BLaER1 treated with 17β-estradiol and CSF1 and Interleukin-3, amounts not matched to agents 10 nM and 100 nM (cell line): ENCODE measurements around the gene KIF23.

Experiments used
- H3K27ac ChIP-seq, 11 experiments: shearing (Covaris generic); formaldehyde crosslinking; 2 replicates each; pipeline ENCODE4 v1.8.1; 2022
- H3K27me3 ChIP-seq, 11 experiments: shearing (Covaris generic); formaldehyde crosslinking; 2 replicates each; pipeline ENCODE4 v1.8.1; 2022
- H3K36me3 ChIP-seq, 11 experiments: shearing (Covaris generic); formaldehyde crosslinking; 2 replicates each; pipeline ENCODE4 v1.8.1; 2022
- H3K4me1 ChIP-seq, 10 experiments: shearing (Covaris generic); formaldehyde crosslinking; 2 replicates each; pipeline ENCODE4 v1.8.1; 2022
- H3K4me2 ChIP-seq, 11 experiments: shearing (Covaris generic); formaldehyde crosslinking; 2 replicates each; pipeline ENCODE4 v1.8.1; 2022
- H3K4me3 ChIP-seq, 10 experiments: shearing (Covaris generic); formaldehyde crosslinking; 2 replicates each; pipeline ENCODE4 v1.8.1; 2022
- H3K9ac ChIP-seq, 11 experiments: shearing (Covaris generic); formaldehyde crosslinking; 2 replicates each; pipeline ENCODE4 v1.8.1; 2022
- H3K9me3 ChIP-seq, 11 experiments: shearing (Covaris generic); formaldehyde crosslinking; replicated peaks in 1 of 11; 2 replicates each; pipeline ENCODE4 v1.8.1; 2022
- H4K20me1 ChIP-seq, 11 experiments: shearing (Covaris generic); formaldehyde crosslinking; 2 replicates each; pipeline ENCODE4 v1.8.1; 2022
- Cebpa-rat ChIP-seq, 11 experiments: shearing (Covaris generic); IDR thresholded peaks; 2 replicates each; pipeline ENCODE4 v1.8.1; 2022

The KIF23 gene

GRCh38 chr15:69384626-69385598 lies 29.2 kb upstream of the KIF23 start:
- no peak overlapping the region for H3K4me3 ChIP-seq
- no peaks in the 10 kb centered on the region for H3K36me3 ChIP-seq
- H3K9me3 ChIP-seq = no peaks in the 10 kb centered on the region
- no peak overlapping the region for H3K9ac ChIP-seq
- no peaks in the 10 kb centered on the region for H3K27me3 ChIP-seq
- no peaks in the 10 kb centered on the region; a peak in 1 of 22 replicates for H4K20me1 ChIP-seq
- H3K4me2 ChIP-seq = no peak overlapping the region
- no peak overlapping the region for H3K27ac ChIP-seq
- H3K4me1 ChIP-seq = no peaks in the 10 kb centered on the region
- no peak for TF ChIP-seq Cebpa-rat (IDR thresholded peaks at IDR 0.05)

DNA sequence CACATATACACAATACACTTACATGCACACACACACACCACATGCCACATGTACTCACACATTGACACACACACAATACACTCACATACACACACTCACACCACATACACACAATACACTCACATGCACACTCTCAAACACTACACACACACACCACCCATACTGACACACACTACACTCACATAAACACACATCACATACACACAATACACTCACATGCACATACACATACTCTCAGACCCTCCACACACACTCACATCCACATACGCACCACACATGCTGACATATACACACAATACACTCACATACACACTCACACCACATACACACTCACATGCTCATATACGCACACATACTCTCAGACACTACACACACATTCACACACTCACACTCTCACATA lies 28.3 kb upstream of the KIF23 start:
- no peaks in the 10 kb centered on the region for H3K36me3 ChIP-seq
- no peak overlapping the region for H3K4me2 ChIP-seq
- no peak overlapping the region for H3K9ac ChIP-seq
- H3K27me3 ChIP-seq = no peaks in the 10 kb centered on the region
- no peaks in the 10 kb centered on the region for H3K9me3 ChIP-seq
- H3K4me3 ChIP-seq = no peak overlapping the region
- TF ChIP-seq Cebpa-rat (IDR thresholded peaks at IDR 0.05) = no peak
- H3K27ac ChIP-seq = no peak overlapping the region
- no peaks in the 10 kb centered on the region; a peak in 1 of 22 replicates for H4K20me1 ChIP-seq
- H3K4me1 ChIP-seq = no peaks in the 10 kb centered on the region

GRCh38 chr15:69386284-69386683 lies 27.9 kb upstream of the KIF23 start:
- no peaks in the 10 kb centered on the region for H3K36me3 ChIP-seq
- H3K4me3 ChIP-seq = no peak overlapping the region
- no peaks in the 10 kb centered on the region; a peak in 1 of 22 replicates for H4K20me1 ChIP-seq
- H3K27ac ChIP-seq = no peak overlapping the region
- TF ChIP-seq Cebpa-rat (IDR thresholded peaks at IDR 0.05) = no peak
- no peaks in the 10 kb centered on the region for H3K4me1 ChIP-seq
- no peaks in the 10 kb centered on the region for H3K9me3 ChIP-seq
- H3K9ac ChIP-seq = no peak overlapping the region
- H3K27me3 ChIP-seq = no peaks in the 10 kb centered on the region
- H3K4me2 ChIP-seq = no peak overlapping the region

- Histone ChIP-seq H3K4me2 (no peak overlapping the region), H3K9me3 (no peaks in the 10 kb centered on the region), H3K27me3 (no peaks in the 10 kb centered on the region), H3K36me3 (no peaks in the 10 kb centered on the region), H4K20me1 (no peaks in the 10 kb centered on the region; a peak in 1 of 22 replicates), H3K4me3 (no peak overlapping the region), H3K4me1 (no peaks in the 10 kb centered on the region), H3K9ac (no peak overlapping the region), H3K27ac (no peak overlapping the region)
- no peak for TF ChIP-seq Cebpa-rat (IDR thresholded peaks at IDR 0.05)
Observed at GRCh38 chr15:69388260-69388705, 25.9 kb upstream of the KIF23 start.

DNA sequence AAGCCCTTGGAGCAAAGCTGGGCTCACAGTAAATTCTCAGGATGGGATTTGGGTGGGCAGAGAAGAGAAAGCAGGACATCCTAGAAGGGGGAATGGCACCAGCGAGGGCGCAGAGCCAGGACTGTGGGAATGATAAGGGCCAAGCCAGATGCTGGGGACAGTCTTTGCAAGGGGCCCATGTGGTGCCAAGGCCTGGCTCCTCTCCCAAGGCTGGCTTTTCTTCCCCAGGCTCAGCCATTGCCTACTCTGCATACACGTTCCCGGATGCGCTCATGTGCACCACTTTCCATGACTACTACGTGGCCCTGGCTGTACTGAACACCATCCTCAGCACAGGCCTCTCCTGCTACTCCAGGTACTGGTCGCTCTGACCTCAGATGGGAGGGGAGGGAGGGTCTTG lies 24.7 kb upstream of the KIF23 start:
- H3K4me1 ChIP-seq = peaks cover 0 to 11% (median 8%) of the 10 kb centered on the region in 10 experiments; a peak in 10 of 20 replicates
- H3K27ac ChIP-seq = no peak overlapping the region
- H3K4me2 ChIP-seq = no peak overlapping the region
- no peak overlapping the region for H3K4me3 ChIP-seq
- no peaks in the 10 kb centered on the region for H3K9me3 ChIP-seq
- H3K36me3 ChIP-seq = no peaks in the 10 kb centered on the region
- H3K27me3 ChIP-seq = no peaks in the 10 kb centered on the region
- no peak overlapping the region for H3K9ac ChIP-seq
- no peak for TF ChIP-seq Cebpa-rat (IDR thresholded peaks at IDR 0.05)
- no peaks in the 10 kb centered on the region; a peak in 1 of 22 replicates for H4K20me1 ChIP-seq

- no peak overlapping the region for H3K4me3 ChIP-seq
- H3K4me2 ChIP-seq = no peak overlapping the region
- H3K9ac ChIP-seq = no peak overlapping the region
- H3K27ac ChIP-seq = no peak overlapping the region
- H3K4me1 ChIP-seq = peaks cover 0 to 18% (median 9%) of the 10 kb centered on the region in 10 experiments; a peak in 10 of 20 replicates
- H4K20me1 ChIP-seq = peaks cover 0 to 6% (median 0%) of the 10 kb centered on the region in 11 experiments; a peak in 1 of 22 replicates
- no peaks in the 10 kb centered on the region for H3K27me3 ChIP-seq
- no peaks in the 10 kb centered on the region for H3K36me3 ChIP-seq
- no peaks in the 10 kb centered on the region for H3K9me3 ChIP-seq
- no peak for TF ChIP-seq Cebpa-rat (IDR thresholded peaks at IDR 0.05)
Observed at GRCh38 chr15:69390575-69390974, 23.6 kb upstream of the KIF23 start.

DNA sequence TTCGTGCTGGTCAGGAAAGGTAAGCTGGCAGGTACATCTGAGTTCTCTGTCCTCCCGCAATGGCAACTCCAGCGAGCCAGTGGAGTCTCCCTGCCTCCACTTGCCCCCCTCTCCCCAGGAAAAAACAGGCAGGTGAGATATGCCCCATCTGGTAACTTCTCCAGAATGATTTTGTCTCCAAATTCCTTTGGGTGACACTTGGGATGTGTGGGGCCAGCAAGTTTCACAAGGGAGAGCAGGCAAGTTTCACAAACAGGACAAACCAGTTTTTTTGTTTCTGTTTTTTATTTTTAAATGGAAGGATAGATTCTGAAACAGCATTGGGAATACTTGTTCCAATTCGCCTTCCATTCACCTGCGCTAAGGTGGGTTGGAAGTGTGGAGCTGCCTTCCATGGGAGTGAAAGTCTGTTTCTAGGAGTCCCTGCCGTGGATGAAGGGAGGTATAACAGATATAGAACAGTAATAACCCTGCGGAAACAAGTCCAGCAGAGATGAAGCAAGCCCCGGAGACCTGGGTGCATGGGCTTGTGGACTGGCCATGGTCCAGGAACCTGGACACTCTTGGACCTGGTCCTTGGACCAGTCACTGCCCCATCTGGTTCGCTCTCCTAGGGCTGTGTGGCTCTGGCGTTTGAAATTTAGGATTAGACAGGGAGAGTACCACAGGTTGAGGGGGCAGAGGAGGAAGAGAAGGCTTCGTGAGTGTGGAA lies 22.9 kb upstream of the KIF23 start:
- no peak overlapping the region for H3K4me3 ChIP-seq
- no peak for TF ChIP-seq Cebpa-rat (IDR thresholded peaks at IDR 0.05)
- H4K20me1 ChIP-seq = peaks cover 0 to 6% (median 0%) of the 10 kb centered on the region in 11 experiments; a peak in 1 of 22 replicates
- peaks cover 0 to 18% (median 9%) of the 10 kb centered on the region in 10 experiments; a peak in 10 of 20 replicates for H3K4me1 ChIP-seq
- H3K27me3 ChIP-seq = no peaks in the 10 kb centered on the region
- no peak overlapping the region for H3K27ac ChIP-seq
- no peaks in the 10 kb centered on the region for H3K9me3 ChIP-seq
- H3K36me3 ChIP-seq = no peaks in the 10 kb centered on the region
- no peak overlapping the region for H3K9ac ChIP-seq
- H3K4me2 ChIP-seq = no peak overlapping the region

- H3K9me3 ChIP-seq = no peaks in the 10 kb centered on the region
- H4K20me1 ChIP-seq = peaks cover 0 to 6% (median 0%) of the 10 kb centered on the region in 11 experiments; a peak in 1 of 22 replicates
- H3K36me3 ChIP-seq = no peaks in the 10 kb centered on the region
- no peaks in the 10 kb centered on the region for H3K27me3 ChIP-seq
- H3K27ac ChIP-seq = no peak overlapping the region
- no peak overlapping the region for H3K4me3 ChIP-seq
- peaks cover 0 to 18% (median 9%) of the 10 kb centered on the region in 10 experiments; a peak in 10 of 20 replicates for H3K4me1 ChIP-seq
- TF ChIP-seq Cebpa-rat (IDR thresholded peaks at IDR 0.05) = no peak
- H3K9ac ChIP-seq = no peak overlapping the region
- H3K4me2 ChIP-seq = no peak overlapping the region
Observed at GRCh38 chr15:69392352-69392751, 21.8 kb upstream of the KIF23 start.

- Histone ChIP-seq H4K20me1 (peaks cover 0 to 6% (median 0%) of the 10 kb centered on the region in 11 experiments; a peak in 1 of 22 replicates), H3K9me3 (no peaks in the 10 kb centered on the region), H3K27ac (no peak overlapping the region), H3K36me3 (no peaks in the 10 kb centered on the region), H3K9ac (no peak overlapping the region), H3K4me2 (peak overlapping the region in 8 of 11 experiments; percentile 3 to 58 (median 34); a peak in 13 of 22 replicates), H3K27me3 (no peaks in the 10 kb centered on the region), H3K4me1 (peaks cover 11 to 29% (median 17%) of the 10 kb centered on the region in 10 experiments; a peak in 18 of 20 replicates), H3K4me3 (no peak overlapping the region)
- no peak for TF ChIP-seq Cebpa-rat (IDR thresholded peaks at IDR 0.05)
Observed at GRCh38 chr15:69393831-69394491, 20.2 kb upstream of the KIF23 start.
